Activated naive CD8-positive, alpha-beta T cell treated with anti-CD3 and anti-CD28 coated beads for 36 hours (primary cell): ENCODE data around the gene LARGE1. TPM values are rescaled to one million over a fixed set of nuclear protein-coding genes. Genes with fewer than 3 reads are reported as not detected.

Experiments
- DNase-seq: peaks from one replicate; pipeline ENCODE4 v3.0.0; 2021
- H3K27ac Mint-ChIP-seq: one replicate; pipeline ENCODE4 v1.8.0; 2022; ENCODE audit warnings: mild to moderate bottlenecking, moderate library complexity, mixed read lengths
- H3K27me3 Mint-ChIP-seq: one replicate; pipeline ENCODE4 v1.8.0; 2022; ENCODE audit warnings: mild to moderate bottlenecking, mixed read lengths
- H3K36me3 Mint-ChIP-seq: one replicate; pipeline ENCODE4 v1.8.0; 2021; ENCODE audit warnings: mild to moderate bottlenecking, mixed read lengths
- H3K4me1 Mint-ChIP-seq: one replicate; pipeline ENCODE4 v1.8.0; 2021; ENCODE audit warnings: mixed read lengths
- H3K4me3 Mint-ChIP-seq: one replicate; pipeline ENCODE4 v1.8.0; 2022; ENCODE audit warnings: mild to moderate bottlenecking, moderate library complexity, mixed read lengths
- H3K9me3 Mint-ChIP-seq: one replicate; pipeline ENCODE4 v1.8.0; 2022; ENCODE audit warnings: mixed read lengths
- total RNA-seq, 2 experiments: library from RNA; stranded (reverse); gene quantifications; one replicate each; pipeline ENCODE4 v1.2.3, GENCODE V29; 2021

LARGE1 gene
- total RNA-seq, 2 experiments from 2014 or later = 0.28 to 0.93 TPM

GRCh38 chr22:33715237-33715985, 204.9 kb downstream of the LARGE1 start:
- H3K27ac Mint-ChIP-seq = no peak overlapping the region
- no peak for DNase-seq
- H3K4me3 Mint-ChIP-seq = no peak overlapping the region
- H3K36me3 Mint-ChIP-seq = peaks cover 1% of the 10 kb centered on the region
- H3K4me1 Mint-ChIP-seq = no peaks in the 10 kb centered on the region
- H3K9me3 Mint-ChIP-seq = peaks cover 8% of the 10 kb centered on the region
- H3K27me3 Mint-ChIP-seq = no peaks in the 10 kb centered on the region

DNA sequence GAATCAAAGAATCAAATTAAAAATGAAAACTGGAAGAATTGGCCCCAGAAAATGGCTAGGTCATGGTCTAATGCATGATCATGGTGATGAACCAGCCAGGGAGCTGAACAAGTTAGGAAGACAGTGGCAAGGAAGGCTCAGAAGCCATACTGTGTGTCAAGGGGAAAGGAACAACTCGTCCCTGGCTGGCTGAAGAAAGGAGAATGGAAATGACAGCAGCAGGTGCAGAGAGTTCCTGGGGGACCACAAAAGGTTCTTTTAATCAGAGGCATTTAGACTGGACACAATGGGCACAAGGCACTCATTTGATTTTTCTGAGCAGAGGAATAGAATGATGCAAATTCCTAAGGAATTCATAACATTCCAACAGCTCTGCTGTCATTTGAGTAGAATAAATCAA, 209.9 kb downstream of the LARGE1 start:
- Mint-ChIP-seq H3K27ac (no peak overlapping the region), H3K27me3 (no peaks in the 10 kb centered on the region), H3K4me3 (no peak overlapping the region), H3K9me3 (peaks cover 5% of the 10 kb centered on the region), H3K36me3 (peaks cover 1% of the 10 kb centered on the region), H3K4me1 (no peaks in the 10 kb centered on the region)
- DNase-seq = no peak

- DNase-seq = no peak
- H3K4me3 Mint-ChIP-seq = no peak overlapping the region
- no peaks in the 10 kb centered on the region for H3K4me1 Mint-ChIP-seq
- H3K27ac Mint-ChIP-seq = no peak overlapping the region
- H3K36me3 Mint-ChIP-seq = peaks cover 2% of the 10 kb centered on the region
- no peaks in the 10 kb centered on the region for H3K27me3 Mint-ChIP-seq
- H3K9me3 Mint-ChIP-seq = peaks cover 8% of the 10 kb centered on the region
Observed at GRCh38 chr22:33707581-33707980, 212.7 kb downstream of the LARGE1 start.

DNA sequence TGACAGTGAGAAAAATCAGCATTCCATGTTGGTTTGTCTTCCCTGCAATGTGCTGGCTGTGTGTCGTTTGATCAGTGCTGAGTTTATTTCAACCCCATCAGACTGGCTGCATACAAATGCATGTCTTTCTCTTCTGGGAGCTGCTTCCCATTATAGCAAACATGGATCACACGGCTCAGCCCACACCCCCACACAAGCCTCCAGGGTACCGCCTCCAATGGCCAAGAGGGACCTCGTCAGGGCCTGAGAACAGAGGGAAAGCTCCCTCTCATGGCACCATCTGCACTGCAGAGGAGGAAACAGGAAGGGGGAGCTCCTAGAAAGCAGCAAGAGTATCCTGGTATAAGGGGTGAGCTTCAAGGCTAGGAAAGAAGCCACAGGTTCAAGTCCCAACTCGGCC, 214.2 kb downstream of the LARGE1 start:
- no peaks in the 10 kb centered on the region for H3K4me1 Mint-ChIP-seq
- H3K4me3 Mint-ChIP-seq = no peak overlapping the region
- H3K36me3 Mint-ChIP-seq = peaks cover 2% of the 10 kb centered on the region
- H3K27me3 Mint-ChIP-seq = no peaks in the 10 kb centered on the region
- H3K27ac Mint-ChIP-seq = no peak overlapping the region
- H3K9me3 Mint-ChIP-seq = peaks cover 6% of the 10 kb centered on the region
- DNase-seq = no peak

DNA sequence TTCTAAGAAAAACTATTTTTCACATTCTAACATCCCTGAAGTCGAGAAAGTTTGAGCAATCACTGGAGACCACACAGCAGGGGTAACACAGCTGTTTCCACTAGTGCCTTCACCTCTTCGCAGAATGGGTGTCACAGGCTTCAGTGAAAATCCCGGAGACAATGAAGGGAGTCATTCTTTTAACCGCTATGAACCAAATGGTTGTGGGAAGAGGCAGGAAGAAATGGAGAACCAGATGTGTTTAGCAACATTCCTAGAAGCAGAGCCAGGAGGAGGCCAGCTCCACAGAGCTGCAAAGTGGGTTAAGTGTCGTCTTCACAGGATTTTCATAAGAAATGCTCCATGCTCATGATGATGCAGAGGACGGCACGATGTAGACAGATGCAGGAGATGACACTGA, 221.1 kb downstream of the LARGE1 start:
- Mint-ChIP-seq H3K36me3 (no peaks in the 10 kb centered on the region), H3K4me1 (no peaks in the 10 kb centered on the region), H3K4me3 (no peak overlapping the region), H3K27ac (no peak overlapping the region), H3K9me3 (peaks cover 6% of the 10 kb centered on the region), H3K27me3 (no peaks in the 10 kb centered on the region)
- no peak for DNase-seq

GRCh38 chr22:33697640-33698039, 222.6 kb downstream of the LARGE1 start:
- DNase-seq = no peak
- H3K4me1 Mint-ChIP-seq = no peaks in the 10 kb centered on the region
- no peak overlapping the region for H3K4me3 Mint-ChIP-seq
- no peak overlapping the region for H3K27ac Mint-ChIP-seq
- no peaks in the 10 kb centered on the region for H3K36me3 Mint-ChIP-seq
- H3K27me3 Mint-ChIP-seq = no peaks in the 10 kb centered on the region
- peaks cover 4% of the 10 kb centered on the region for H3K9me3 Mint-ChIP-seq

GRCh38 chr22:33691057-33691630, 229.1 kb downstream of the LARGE1 start:
- Mint-ChIP-seq H3K27me3 (peaks cover 3% of the 10 kb centered on the region), H3K27ac (no peak overlapping the region), H3K4me1 (no peaks in the 10 kb centered on the region), H3K36me3 (no peaks in the 10 kb centered on the region), H3K4me3 (no peak overlapping the region), H3K9me3 (peaks cover 5% of the 10 kb centered on the region)
- no peak for DNase-seq

- DNase-seq = no peak
- Mint-ChIP-seq H3K36me3 (no peaks in the 10 kb centered on the region), H3K27ac (no peak overlapping the region), H3K4me3 (no peak overlapping the region), H3K4me1 (no peaks in the 10 kb centered on the region), H3K27me3 (peaks cover 3% of the 10 kb centered on the region), H3K9me3 (peaks cover 5% of the 10 kb centered on the region)
Observed at GRCh38 chr22:33688903-33689302, 231.4 kb downstream of the LARGE1 start.

DNA sequence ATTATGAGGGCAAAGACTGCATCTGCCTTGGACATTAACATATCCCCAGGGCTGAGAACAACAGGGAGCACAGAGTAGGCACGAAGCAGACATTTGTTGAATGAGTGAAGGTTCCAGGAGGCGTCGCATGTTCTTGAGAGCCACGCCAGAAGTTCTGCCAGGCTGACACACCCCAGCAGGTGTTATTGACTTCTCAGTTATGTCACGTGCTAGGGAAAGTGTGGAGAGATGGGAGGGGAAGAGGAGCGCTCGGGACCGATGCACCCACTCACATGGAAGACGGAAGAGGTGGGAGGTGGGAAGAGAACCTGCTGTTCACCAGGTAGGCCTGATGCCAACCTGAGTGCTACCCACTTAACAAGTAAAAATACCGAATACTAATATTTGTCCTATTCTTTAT, 232.8 kb downstream of the LARGE1 start:
- DNase-seq = no peak
- Mint-ChIP-seq H3K9me3 (peaks cover 2% of the 10 kb centered on the region), H3K4me1 (no peaks in the 10 kb centered on the region), H3K27ac (no peak overlapping the region), H3K4me3 (no peak overlapping the region), H3K27me3 (peaks cover 3% of the 10 kb centered on the region), H3K36me3 (no peaks in the 10 kb centered on the region)

- Mint-ChIP-seq H3K4me3 (no peak overlapping the region), H3K27ac (no peak overlapping the region), H3K27me3 (peaks cover 3% of the 10 kb centered on the region), H3K36me3 (no peaks in the 10 kb centered on the region), H3K4me1 (no peaks in the 10 kb centered on the region), H3K9me3 (peaks cover 2% of the 10 kb centered on the region)
- no peak for DNase-seq
Observed at GRCh38 chr22:33684087-33684486, 236.2 kb downstream of the LARGE1 start.

- peaks cover 3% of the 10 kb centered on the region for H3K27me3 Mint-ChIP-seq
- no peak for DNase-seq
- H3K4me3 Mint-ChIP-seq = no peak overlapping the region
- no peaks in the 10 kb centered on the region for H3K36me3 Mint-ChIP-seq
- peaks cover 2% of the 10 kb centered on the region for H3K9me3 Mint-ChIP-seq
- H3K27ac Mint-ChIP-seq = no peak overlapping the region
- H3K4me1 Mint-ChIP-seq = no peaks in the 10 kb centered on the region
Observed at GRCh38 chr22:33682927-33683326, 237.3 kb downstream of the LARGE1 start.

- H3K36me3 Mint-ChIP-seq = no peaks in the 10 kb centered on the region
- no peaks in the 10 kb centered on the region for H3K27me3 Mint-ChIP-seq
- H3K4me1 Mint-ChIP-seq = no peaks in the 10 kb centered on the region
- no peaks in the 10 kb centered on the region for H3K9me3 Mint-ChIP-seq
- H3K4me3 Mint-ChIP-seq = no peak overlapping the region
- no peak overlapping the region for H3K27ac Mint-ChIP-seq
- no peak for DNase-seq
Observed at GRCh38 chr22:33680632-33681031, 239.6 kb downstream of the LARGE1 start.

- Mint-ChIP-seq H3K4me3 (no peak overlapping the region), H3K9me3 (no peaks in the 10 kb centered on the region), H3K27ac (no peak overlapping the region), H3K4me1 (no peaks in the 10 kb centered on the region), H3K36me3 (no peaks in the 10 kb centered on the region), H3K27me3 (peaks cover 4% of the 10 kb centered on the region)
- DNase-seq = no peak
Observed at GRCh38 chr22:33678523-33678922, 241.8 kb downstream of the LARGE1 start.

DNA sequence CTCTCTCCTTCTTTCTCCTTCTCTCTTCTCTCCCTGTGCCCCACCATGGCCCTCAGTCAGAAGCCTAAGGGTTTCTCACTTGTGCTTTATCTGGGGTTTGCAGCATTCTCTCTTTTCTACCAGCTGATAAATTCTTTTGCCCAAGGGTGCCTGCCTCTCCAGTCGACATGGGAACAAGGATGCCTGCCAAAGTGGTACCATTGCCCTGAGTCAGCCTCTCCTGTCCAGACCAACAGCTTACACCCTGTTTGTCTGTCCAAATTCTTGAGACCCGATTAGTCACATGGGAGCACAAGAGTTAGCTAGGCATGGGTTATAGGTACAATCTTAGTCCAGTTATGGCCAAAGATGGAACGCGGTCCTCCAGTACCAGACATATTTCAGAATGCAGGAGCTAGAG, 242.7 kb downstream of the LARGE1 start:
- Mint-ChIP-seq H3K27me3 (peaks cover 4% of the 10 kb centered on the region), H3K4me1 (no peaks in the 10 kb centered on the region), H3K36me3 (no peaks in the 10 kb centered on the region), H3K27ac (no peak overlapping the region), H3K9me3 (no peaks in the 10 kb centered on the region), H3K4me3 (no peak overlapping the region)
- no peak for DNase-seq

DNA sequence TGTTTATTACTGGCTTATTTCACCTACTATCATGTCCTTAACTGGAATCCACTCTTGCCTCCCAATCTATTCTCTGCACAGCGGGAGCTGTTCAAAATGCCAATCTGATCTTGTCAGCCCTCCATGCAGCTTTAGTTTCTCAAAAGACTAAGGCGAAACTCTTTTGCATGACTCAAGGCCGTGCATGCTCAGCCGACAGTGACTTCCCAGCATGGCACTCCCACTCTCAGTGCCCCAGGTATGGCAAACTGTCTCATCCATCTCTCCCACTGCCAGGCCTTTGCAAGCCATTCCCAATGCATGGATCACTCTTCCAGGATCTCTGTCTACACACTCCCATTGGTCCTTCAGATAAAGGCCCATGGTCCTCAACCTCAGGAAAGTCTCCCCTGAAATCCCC, 245.9 kb downstream of the LARGE1 start:
- H3K4me1 Mint-ChIP-seq = no peaks in the 10 kb centered on the region
- no peaks in the 10 kb centered on the region for H3K36me3 Mint-ChIP-seq
- H3K4me3 Mint-ChIP-seq = no peak overlapping the region
- H3K9me3 Mint-ChIP-seq = no peaks in the 10 kb centered on the region
- DNase-seq = no peak
- H3K27ac Mint-ChIP-seq = no peak overlapping the region
- peaks cover 4% of the 10 kb centered on the region for H3K27me3 Mint-ChIP-seq

- Mint-ChIP-seq H3K36me3 (no peaks in the 10 kb centered on the region), H3K27ac (no peak overlapping the region), H3K4me3 (no peak overlapping the region), H3K4me1 (no peaks in the 10 kb centered on the region), H3K9me3 (no peaks in the 10 kb centered on the region), H3K27me3 (peaks cover 4% of the 10 kb centered on the region)
- DNase-seq = no peak
Observed at GRCh38 chr22:33669746-33670145, 250.5 kb downstream of the LARGE1 start.
